Right ventricle myocardium inferior (tissue), 1 donor: Measurements from ENCODE around the gene ORMDL3. TPM values are rescaled to one million over a fixed set of nuclear protein-coding genes. Genes with fewer than 3 reads are reported as not detected.
A peak's percentile ranks its signal among the peaks of the same experiment; 100 is the strongest.
"Not testable (repeated sequence)": the region's sequence is repeated elsewhere in the genome, so short reads cannot be mapped to it uniquely, and the experiment has no call there.

ENCODE experiments used
- ATAC-seq: fragments of 200-7000 bp; cut with Tn5 transposase; one replicate; pipeline ENCODE4 v1.9.1; 2020; ENCODE audit warnings: mild to moderate bottlenecking, moderate library complexity
- DNase-seq: peaks from one replicate; pipeline ENCODE4 v3.0.0; 2021; ENCODE audit errors: missing footprints
- intact Hi-C: fragments of 100-400 bp; cut with DNase I; formaldehyde crosslinking; loops from one replicate; pipeline ENCODE4 v1.11.0; 2022
- total RNA-seq: library from RNA; stranded (reverse); fragmentation: NEBNext Ultra II Directional; extraction: Animal tissue kit (Norgen Biotek cat#: 25700); gene quantifications from one replicate; pipeline ENCODE4 v1.2.1, GENCODE V29; 2021
- donor health status: DM: no; HTN: yes; CAD: no; lungs with severe emphysema.

ORMDL3 gene
- total RNA-seq, 1 donor from 2014 or later, result 34.7 TPM

GRCh38 chr17:39952680-39953470 is 25.5 kb upstream of the ORMDL3 start:
- intact Hi-C loops, result loop anchor here (1.0 to 10.0 kb wide), 2 partner anchors 24 to 198 kb away; no protein-coding TSS in a partner anchor
- DNase-seq, result peak; percentile 99
- ATAC-seq, result peak; percentile 94

- ATAC-seq (no peak), DNase-seq (no peak)
- intact Hi-C loops, result loop anchor here (1.0 to 10.0 kb wide), 2 partner anchors 23 to 197 kb away; no protein-coding TSS in a partner anchor
These were observed 24.7 kb upstream of the ORMDL3 start for GRCh38 chr17:39951924-39952679.

GRCh38 chr17:39950871-39951348 is 23.5 kb upstream of the ORMDL3 start:
- DNase-seq (no peak), ATAC-seq (no peak)
- intact Hi-C loops, result loop anchor here (10.0 kb wide), 1 partner anchor 196 kb away; no protein-coding TSS in a partner anchor

- ATAC-seq, result no peak
- intact Hi-C loops, result no loop called here
- no peak for DNase-seq
These were observed 21.6 kb upstream of the ORMDL3 start for GRCh38 chr17:39949028-39949427.

- ATAC-seq, result not testable (repeated sequence)
These were observed 21.1 kb upstream of the ORMDL3 start for GRCh38 chr17:39948489-39948828.

GRCh38 chr17:39946551-39947330 is 19.3 kb upstream of the ORMDL3 start:
- DNase-seq, result no peak
- intact Hi-C loops, result no loop called here
- no peak for ATAC-seq

More at GRCh38 chr17:39948489-39948828, 21.1 kb upstream of the ORMDL3 start:
- intact Hi-C loops, DNase-seq: not testable (repeated sequence)

GRCh38 chr17:39944393-39944711 is 17.0 kb upstream of the ORMDL3 start:
- DNase-seq (peak; percentile 18), ATAC-seq (no peak)
- intact Hi-C loops, result no loop called here

- DNase-seq (peak; percentile 48), ATAC-seq (no peak)
- intact Hi-C loops, result no loop called here
These were observed 16.4 kb upstream of the ORMDL3 start for GRCh38 chr17:39943702-39944392.

GRCh38 chr17:39939588-39940419 is 12.4 kb upstream of the ORMDL3 start:
- ATAC-seq (peak; percentile 74), DNase-seq (peak; percentile 32)
- intact Hi-C loops, result no loop called here

GRCh38 chr17:39939106-39939505 is 11.7 kb upstream of the ORMDL3 start:
- ATAC-seq (no peak), DNase-seq (no peak)
- intact Hi-C loops, result no loop called here

GRCh38 chr17:39938140-39938869 is 10.9 kb upstream of the ORMDL3 start:
- intact Hi-C loops, result no loop called here
- DNase-seq (peak; percentile 53), ATAC-seq (no peak)

GRCh38 chr17:39937447-39937846 is 10.0 kb upstream of the ORMDL3 start:
- intact Hi-C loops, result no loop called here
- DNase-seq (no peak), ATAC-seq (no peak)

- ATAC-seq (no peak), DNase-seq (no peak)
- intact Hi-C loops, result no loop called here
These were observed 8.5 kb upstream of the ORMDL3 start for GRCh38 chr17:39935909-39936308.

GRCh38 chr17:39934324-39934723 is 6.9 kb upstream of the ORMDL3 start:
- no peak for DNase-seq
- no peak for ATAC-seq
- intact Hi-C loops, result no loop called here

- intact Hi-C loops, result no loop called here
- ATAC-seq, result peak; percentile 83
- no peak for DNase-seq
These were observed 6.5 kb upstream of the ORMDL3 start for GRCh38 chr17:39933912-39934311.

- DNase-seq, result no peak
- no peak for ATAC-seq
- intact Hi-C loops, result loop anchor here (1.0 to 2.0 kb wide), 2 partner anchors 22 to 51 kb away; partner anchors contain the start of gene PSMD3
These were observed 2.4 kb upstream of the ORMDL3 start for GRCh38 chr17:39929646-39930407.
